Measurements from ENCODE around the gene SPIB.
"Not testable (repeated sequence)": the region's sequence is repeated elsewhere in the genome, so short reads cannot be mapped to it uniquely, and the experiment has no call there.

Gene SPIB

GRCh38 chr19:50419580-50420035 is 870 bp downstream of the SPIB start:
- no peak for DNase-seq

GRCh38 chr19:50420127-50420526 is 1.4 kb downstream of the SPIB start:
- no peak for DNase-seq

- DNase-seq = no peak
Measured at GRCh38 chr19:50420808-50421207, 2.1 kb downstream of the SPIB start.

- DNase-seq = no peak
Measured at GRCh38 chr19:50422397-50423278, 3.9 kb downstream of the SPIB start.

GRCh38 chr19:50423279-50424113 is 4.8 kb downstream of the SPIB start:
- no peak for DNase-seq

GRCh38 chr19:50425581-50425980 is 6.8 kb downstream of the SPIB start:
- DNase-seq = no peak

- no peak for DNase-seq
Measured at GRCh38 chr19:50427318-50427925, 8.7 kb downstream of the SPIB start.

- DNase-seq = no peak
Measured at GRCh38 chr19:50427997-50428425, 9.3 kb downstream of the SPIB start.

GRCh38 chr19:50428772-50429463 is 10.2 kb downstream of the SPIB start:
- no peak for DNase-seq

GRCh38 chr19:50430888-50431342 is 12.2 kb downstream of the SPIB start:
- DNase-seq = no peak

GRCh38 chr19:50431343-50432220 is 12.8 kb downstream of the SPIB start:
- no peak for DNase-seq

GRCh38 chr19:50432221-50433028 is 13.7 kb downstream of the SPIB start, which contains the start of gene MYBPC2:
Gene MYBPC2, plus strand, starts transcription at chr19:50432892. Its CDS starts 62 bp downstream, at chr19:50432954.
- DNase-seq = no peak

GRCh38 chr19:50433201-50434180 is 14.8 kb downstream of the SPIB start:
- no peak for DNase-seq

- DNase-seq = no peak
Measured at GRCh38 chr19:50434525-50434924, 15.8 kb downstream of the SPIB start.

- DNase-seq = no peak
Measured at GRCh38 chr19:50435221-50435620, 16.5 kb downstream of the SPIB start.

- no peak for DNase-seq
Measured at GRCh38 chr19:50435627-50436026, 16.9 kb downstream of the SPIB start.

- no peak for DNase-seq
Measured at GRCh38 chr19:50437862-50438449, 19.2 kb downstream of the SPIB start.

- DNase-seq = not testable (repeated sequence)
Measured at GRCh38 chr19:50439130-50439529, 20.4 kb downstream of the SPIB start.

- no peak for DNase-seq
Measured at GRCh38 chr19:50444059-50444458, 25.3 kb downstream of the SPIB start.
